GM10266 (cell line): Measurements from ENCODE around the gene TMEM101.
A peak's percentile ranks its signal among the peaks of the same experiment; 100 is the strongest.

Experiments
- DNase-seq: peaks from one replicate; pipeline ENCODE4 v3.0.0; 2012; ENCODE audit errors: extremely low spot score
- CTCF ChIP-seq: IDR thresholded peaks from 2 replicates; pipeline ENCODE4 v1.5.1; 2012; ENCODE audit warnings: mild to moderate bottlenecking, low read depth; ENCODE audit not compliant: control insufficient read depth, insufficient read depth; ENCODE audit errors: missing control alignments

The TMEM101 gene

GRCh38 chr17:43994272-43995149 lies 20.3 kb downstream of the TMEM101 start:
- DNase-seq = peak; percentile 76
- peak; percentile 73 for TF ChIP-seq CTCF

GRCh38 chr17:43992641-43993040 lies 22.1 kb downstream of the TMEM101 start:
- TF ChIP-seq CTCF = no peak
- no peak for DNase-seq

- TF ChIP-seq CTCF = no peak
- DNase-seq = no peak
Observed at GRCh38 chr17:43988301-43988700, 26.5 kb downstream of the TMEM101 start.

- DNase-seq = no peak
- TF ChIP-seq CTCF = no peak
Observed at GRCh38 chr17:43987131-43988021, 27.4 kb downstream of the TMEM101 start.

GRCh38 chr17:43986225-43986981 lies 28.4 kb downstream of the TMEM101 start:
- DNase-seq = no peak
- TF ChIP-seq CTCF = no peak

- DNase-seq = no peak
- TF ChIP-seq CTCF = no peak
Observed at GRCh38 chr17:43984521-43984920, 30.2 kb downstream of the TMEM101 start.
